HCT116 (cell line): ENCODE measurements around the gene PACSIN2. TPM values are rescaled to one million over a fixed set of nuclear protein-coding genes. Genes with fewer than 3 reads are reported as not detected.

ENCODE experiments used
- ATAC-seq: fragments of 200-7000 bp; cut with Tn5 transposase; 2 replicates; pipeline ENCODE4 v1.9.1; 2020; ENCODE audit warnings: mild to moderate bottlenecking, moderate library complexity
- BruUV-seq: library from RNA; stranded (reverse); fragments of 400-500 nt; replicated peaks from 2 replicates; lab custom pipeline; 2021; lab: Mats Ljungman, UMichigan
- CTCF ChIA-PET: fragments of 300-600 bp; sonication (Branson Sonifier 250); formaldehyde crosslinking; loops from one replicate; lab custom pipeline; 2021; ENCODE audit warnings: antibody characterized with exemption; lab: Charles Lee
- POLR2A ChIA-PET: fragments of 300-600, 350-600 bp; sonication (Branson Sonifier 250); formaldehyde crosslinking; loops from one replicate; lab custom pipeline; 2021; ENCODE audit warnings: antibody characterized with exemption; lab: Charles Lee
- RAD21 ChIA-PET, 2 experiments: fragments of 300-600 bp; sonication (Branson Sonifier 250); formaldehyde crosslinking; loops; one replicate each; lab custom pipeline; 2023; ENCODE audit warnings: low total read pairs in 2 of 2; ENCODE audit not compliant: uncharacterized antibody in 2 of 2, unreplicated experiment in 2 of 2, low non-redundant PET in 1 of 2; lab: Charles Lee
- DNase-seq: peaks from one replicate; pipeline ENCODE4 v3.0.0-alpha.2; 2010; ENCODE audit warnings: low read depth, low spot score
- H2AFZ ChIP-seq: fragments of 200-600 bp; shearing (Covaris generic), sonication (generic); 2 replicates; pipeline ENCODE4 v1.6.1; 2017; ENCODE audit warnings: low read depth, mixed run types, mixed read lengths, antibody characterized with exemption, low read length; ENCODE audit not compliant: poor library complexity, severe bottlenecking
- H3K27ac ChIP-seq: 2 replicates; pipeline ENCODE4 v1.5.1; 2012; ENCODE audit warnings: low read depth, low read length
- H3K27me3 ChIP-seq: fragments of 200-600 bp; sonication (generic); 2 replicates; pipeline ENCODE4 v1.6.1; 2016; ENCODE audit warnings: mixed run types, low read length, mixed read lengths; ENCODE audit not compliant: insufficient read depth
- H3K36me3 ChIP-seq, 2 experiments: fragments of 200-500 bp in 1 of 2; fragments of 200-600 bp in 1 of 2; sonication (Bioruptor generic) in 1 of 2; sonication (generic) in 1 of 2; 2 replicates each; pipeline versions ENCODE4 v1.5.1 to v1.6.1; 2014 to 2016; ENCODE audit warnings: low read length in 2 of 2, inconsistent platforms in 1 of 2, mixed read lengths in 1 of 2, mixed run types in 1 of 2; ENCODE audit not compliant: insufficient read depth in 2 of 2, control insufficient read depth in 1 of 2
- H3K4me1 ChIP-seq, 2 experiments: fragments of 200-600 bp in 1 of 2; sonication (generic) in 1 of 2; 2 replicates each; pipeline versions ENCODE4 v1.5.1 to v1.6.1; 2012 to 2017; ENCODE audit warnings: low read length in 2 of 2, inconsistent platforms in 1 of 2, mild to moderate bottlenecking in 1 of 2, mixed read lengths in 1 of 2, mixed run types in 1 of 2, moderate library complexity in 1 of 2; ENCODE audit not compliant: insufficient read depth in 2 of 2, control insufficient read depth in 1 of 2
- H3K4me2 ChIP-seq: fragments of 200-600 bp; sonication (generic); 2 replicates; pipeline ENCODE4 v1.6.1; 2017; ENCODE audit warnings: mixed run types, low read length, mixed read lengths
- H3K4me3 ChIP-seq, 2 experiments: fragments of 200-600 bp in 1 of 2; sonication (generic) in 1 of 2; replicated peaks in 1 of 2; 2 replicates each; pipeline ENCODE4 v1.5.1; 2011 to 2016; ENCODE audit warnings: low read length in 2 of 2, control low read depth in 1 of 2, low read depth in 1 of 2, mild to moderate bottlenecking in 1 of 2, mixed read lengths in 1 of 2, mixed run types in 1 of 2
- H3K79me2 ChIP-seq: fragments of 200-600 bp; sonication (generic); 2 replicates; pipeline ENCODE4 v1.6.1; 2017; ENCODE audit warnings: mild to moderate bottlenecking, mixed run types, low read length, moderate library complexity, mixed read lengths; ENCODE audit not compliant: insufficient read depth
- H3K9ac ChIP-seq: fragments of 200-600 bp; sonication (generic); 2 replicates; pipeline ENCODE4 v1.6.1; 2016; ENCODE audit warnings: low read length, mixed read lengths
- H3K9me2 ChIP-seq: fragments of 200-600 bp; sonication (generic), shearing (Covaris generic); 2 replicates; pipeline ENCODE4 v1.6.1; 2017; ENCODE audit warnings: mixed run types, mild to moderate bottlenecking, moderate library complexity; ENCODE audit not compliant: insufficient read depth
- H3K9me3 ChIP-seq, 2 experiments: fragments of 200-500 bp in 1 of 2; fragments of 200-600 bp in 1 of 2; sonication (Bioruptor generic) in 1 of 2; sonication (generic) in 1 of 2; 2 replicates each; pipeline ENCODE4 v1.6.1; 2014 to 2017; ENCODE audit warnings: low read length in 2 of 2, mixed read lengths in 2 of 2, inconsistent platforms in 1 of 2, low read depth in 1 of 2, mild to moderate bottlenecking in 1 of 2, mixed run types in 1 of 2, moderate library complexity in 1 of 2; ENCODE audit not compliant: control insufficient read depth in 1 of 2, insufficient read depth in 1 of 2
- H4K20me1 ChIP-seq: fragments of 200-600 bp; sonication (generic), shearing (Covaris generic); 2 replicates; pipeline ENCODE4 v1.6.1; 2017; ENCODE audit warnings: mixed run types, mild to moderate bottlenecking, moderate library complexity; ENCODE audit not compliant: insufficient read depth
- CBX3 ChIP-seq: IDR thresholded peaks from 2 replicates; pipeline ENCODE4 v1.6.1; 2012; ENCODE audit warnings: low read depth
- EGR1 ChIP-seq: IDR thresholded peaks from 2 replicates; pipeline ENCODE4 v1.6.1; 2012; ENCODE audit warnings: low read depth
- ELF1 ChIP-seq: IDR thresholded peaks from 2 replicates; pipeline ENCODE4 v1.6.1; 2012; ENCODE audit warnings: low read depth, borderline replicate concordance
- EZH2phosphoT487 ChIP-seq: fragments of 200-600 bp; IDR thresholded peaks from 2 replicates; pipeline ENCODE4 v1.6.1; 2018; ENCODE audit warnings: antibody characterized with exemption, borderline replicate concordance
- JUND ChIP-seq: IDR thresholded peaks from 2 replicates; pipeline ENCODE4 v1.6.1; 2012
- POLR2A ChIP-seq: IDR thresholded peaks from 2 replicates; pipeline ENCODE4 v1.7.0; 2011; ENCODE audit warnings: borderline replicate concordance; ENCODE audit not compliant: insufficient read depth, insufficient read length; ENCODE audit errors: extremely low read depth
- POLR2AphosphoS5 ChIP-seq: IDR thresholded peaks from 2 replicates; pipeline ENCODE4 v1.6.1; 2011; ENCODE audit warnings: mild to moderate bottlenecking, low read depth, low read length, moderate library complexity
- SP1 ChIP-seq: IDR thresholded peaks from 2 replicates; pipeline ENCODE4 v1.6.1; 2012; ENCODE audit warnings: low read depth
- SRF ChIP-seq: IDR thresholded peaks from 2 replicates; pipeline ENCODE4 v1.6.1; 2012; ENCODE audit warnings: low read depth
- YY1 ChIP-seq: IDR thresholded peaks from 2 replicates; pipeline ENCODE4 v1.6.1; 2011; ENCODE audit warnings: low read length, low read depth, moderate library complexity, mild to moderate bottlenecking; ENCODE audit not compliant: insufficient replicate concordance; ENCODE audit errors: extremely low read depth
- intact Hi-C: fragments of 100-400 bp; cut with micrococcal nuclease; formaldehyde crosslinking; loops from 2 replicates; pipeline ENCODE4 v1.10.0; 2022
- total RNA-seq: library from RNA; stranded (reverse); gene quantifications from one replicate; pipeline ENCODE4 v1.2.1, GENCODE V29; 2021; ENCODE audit not compliant: unreplicated experiment
- TF ChIP-seq, protein P1 (sequence below): IDR thresholded peaks from 2 replicates; pipeline ENCODE4 v1.6.1; 2012
- TF ChIP-seq, protein P2 (sequence below), 3 experiments: fragments of 200-600 bp in 1 of 3; sonication (generic) in 1 of 3; IDR thresholded peaks in 2 of 3; conservative IDR thresholded peaks in 1 of 3; 2 replicates each; pipeline ENCODE4 v1.5.1; 2012 to 2017; ENCODE audit warnings: low read depth in 2 of 3, low read length in 2 of 3, antibody characterized with exemption in 1 of 3, borderline replicate concordance in 1 of 3, control low read depth in 1 of 3, mild to moderate bottlenecking in 1 of 3, mixed read lengths in 1 of 3, mixed run types in 1 of 3, moderate library complexity in 1 of 3; ENCODE audit not compliant: insufficient read depth in 1 of 3

Gene PACSIN2
- total RNA-seq, 1 experiment from 2014 or later: 48.2 TPM

DNA sequence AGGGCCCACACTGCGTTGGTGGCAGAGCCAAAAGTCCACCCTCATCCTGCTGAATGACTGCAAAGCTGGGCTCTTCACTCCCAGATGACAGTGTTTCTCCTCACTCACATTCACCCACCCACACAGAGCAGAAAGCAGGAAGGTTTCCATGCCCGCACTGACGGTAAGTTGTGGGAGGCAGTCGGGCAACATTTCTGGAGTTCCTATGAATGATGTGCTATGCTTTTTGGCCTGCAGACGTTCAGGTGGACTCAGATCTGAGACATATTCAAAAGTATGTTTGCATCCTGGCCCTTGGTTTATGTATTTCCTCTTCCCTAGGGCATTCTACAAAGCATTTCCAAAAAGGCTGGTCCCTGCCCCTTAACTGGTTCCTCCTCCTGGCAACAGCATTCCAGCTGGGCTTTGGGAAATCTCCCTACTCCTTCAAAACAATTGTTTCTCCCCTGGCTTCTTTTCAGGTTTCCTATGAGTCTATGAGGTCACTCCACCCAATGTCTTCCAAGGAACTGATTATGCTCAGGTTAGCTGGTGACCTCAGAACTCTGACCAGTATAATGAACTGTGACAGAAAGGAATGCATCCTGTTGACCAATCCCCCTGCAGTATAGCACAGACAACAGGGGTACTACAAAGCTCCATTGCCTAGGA is 36.4 kb downstream of the PACSIN2 start:
- CTCF ChIA-PET: no interaction called here
- Histone ChIP-seq H4K20me1 (peaks cover 5% of the 10 kb centered on the region; the same call in 1 of the 2 replicates), H3K9me3 (no peaks in the 10 kb centered on the region), H3K9ac (no peak overlapping the region), H2AFZ (no peak overlapping the region), H3K4me1 (peaks cover 10 to 20% of the 10 kb centered on the region in 2 experiments), H3K36me3 (no peaks in the 10 kb centered on the region), H3K4me2 (peak overlapping the region; percentile 32), H3K4me3 (no peak overlapping the region), H3K27ac (no peak overlapping the region), H3K9me2 (no peaks in the 10 kb centered on the region), H3K79me2 (peaks cover 60% of the 10 kb centered on the region), H3K27me3 (no peaks in the 10 kb centered on the region)
- DNase-seq (no peak), ATAC-seq (no peak)
- RAD21 ChIA-PET: no interaction called here
- POLR2A ChIA-PET: interaction anchor here (1.2 kb wide), 1 partner anchor 37 kb away, joined by 4 read pairs; no protein-coding TSS in a partner anchor
- no TSS peak for BruUV-seq
- TF ChIP-seq EGR1: peak; percentile 40; the same call in 1 of the 2 replicates
- TF ChIP-seq POLR2A: no peak
- TF ChIP-seq SP1: no peak
- TF ChIP-seq ELF1: no peak
- no peak for TF ChIP-seq POLR2AphosphoS5
- intact Hi-C loops: no loop called here

DNA sequence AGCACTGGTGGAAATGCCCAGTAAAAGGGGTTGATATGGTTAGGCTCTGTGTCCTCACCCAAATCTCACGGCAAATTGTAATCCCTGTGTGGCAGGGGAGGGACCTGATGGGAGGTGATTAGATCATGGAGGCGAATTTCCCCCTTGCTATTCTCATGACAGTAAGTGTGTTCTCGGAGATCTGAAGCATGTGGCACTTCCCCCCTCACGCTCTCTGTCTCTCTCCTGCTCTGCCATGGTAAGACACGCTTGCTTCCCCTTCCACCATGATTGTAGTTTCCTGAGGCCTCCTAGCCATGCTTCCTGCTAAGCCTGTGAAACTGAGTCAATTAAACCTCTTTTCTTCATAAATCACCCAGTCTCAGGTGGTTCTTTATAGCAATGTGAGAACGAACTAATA is 37.4 kb downstream of the PACSIN2 start:
- DNase-seq (no peak), ATAC-seq (no peak)
- no peak overlapping the region for H2AFZ ChIP-seq
- H3K9me2 ChIP-seq: no peaks in the 10 kb centered on the region
- CTCF ChIA-PET: no interaction called here
- H3K9me3 ChIP-seq: no peaks in the 10 kb centered on the region
- no peak overlapping the region for H3K4me2 ChIP-seq
- peaks cover 5% of the 10 kb centered on the region; the same call in 1 of the 2 replicates for H4K20me1 ChIP-seq
- H3K4me1 ChIP-seq: peaks cover 10 to 21% of the 10 kb centered on the region in 2 experiments
- RAD21 ChIA-PET: no interaction called here
- peaks cover 65% of the 10 kb centered on the region for H3K79me2 ChIP-seq
- H3K4me3 ChIP-seq: no peak overlapping the region
- TF ChIP-seq, protein P1, sequence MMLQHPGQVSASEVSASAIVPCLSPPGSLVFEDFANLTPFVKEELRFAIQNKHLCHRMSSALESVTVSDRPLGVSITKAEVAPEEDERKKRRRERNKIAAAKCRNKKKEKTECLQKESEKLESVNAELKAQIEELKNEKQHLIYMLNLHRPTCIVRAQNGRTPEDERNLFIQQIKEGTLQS: no peak
- TF ChIP-seq, protein P2, sequence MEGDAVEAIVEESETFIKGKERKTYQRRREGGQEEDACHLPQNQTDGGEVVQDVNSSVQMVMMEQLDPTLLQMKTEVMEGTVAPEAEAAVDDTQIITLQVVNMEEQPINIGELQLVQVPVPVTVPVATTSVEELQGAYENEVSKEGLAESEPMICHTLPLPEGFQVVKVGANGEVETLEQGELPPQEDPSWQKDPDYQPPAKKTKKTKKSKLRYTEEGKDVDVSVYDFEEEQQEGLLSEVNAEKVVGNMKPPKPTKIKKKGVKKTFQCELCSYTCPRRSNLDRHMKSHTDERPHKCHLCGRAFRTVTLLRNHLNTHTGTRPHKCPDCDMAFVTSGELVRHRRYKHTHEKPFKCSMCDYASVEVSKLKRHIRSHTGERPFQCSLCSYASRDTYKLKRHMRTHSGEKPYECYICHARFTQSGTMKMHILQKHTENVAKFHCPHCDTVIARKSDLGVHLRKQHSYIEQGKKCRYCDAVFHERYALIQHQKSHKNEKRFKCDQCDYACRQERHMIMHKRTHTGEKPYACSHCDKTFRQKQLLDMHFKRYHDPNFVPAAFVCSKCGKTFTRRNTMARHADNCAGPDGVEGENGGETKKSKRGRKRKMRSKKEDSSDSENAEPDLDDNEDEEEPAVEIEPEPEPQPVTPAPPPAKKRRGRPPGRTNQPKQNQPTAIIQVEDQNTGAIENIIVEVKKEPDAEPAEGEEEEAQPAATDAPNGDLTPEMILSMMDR (IDR thresholded peaks at IDR 0.05 in 2 of 3, conservative IDR thresholded peaks at IDR 0.05 in 1 of 3; ENCODE audit: borderline replicate concordance in 1 of 3, insufficient read depth in 1 of 3, low read depth in 2 of 3, low read length in 2 of 3): no peak
- TF ChIP-seq ELF1 (no peak), POLR2AphosphoS5 (no peak), YY1 (no peak), JUND (no peak), CBX3 (no peak), SRF (no peak), SP1 (no peak), EZH2phosphoT487 (no peak)
- H3K27ac ChIP-seq: no peak overlapping the region
- BruUV-seq: no TSS peak
- H3K9ac ChIP-seq: no peak overlapping the region
- POLR2A ChIA-PET: no interaction called here
- no peaks in the 10 kb centered on the region for H3K27me3 ChIP-seq
- intact Hi-C loops: no loop called here
- H3K36me3 ChIP-seq: no peaks in the 10 kb centered on the region
